Smooth muscle cell (in vitro differentiated cells): Measurements from ENCODE around the gene CBLN3. TPM values are rescaled to one million over a fixed set of nuclear protein-coding genes. Genes with fewer than 3 reads are reported as not detected.
A peak's percentile ranks its signal among the peaks of the same experiment; 100 is the strongest.
"Not testable (repeated sequence)": the region's sequence is repeated elsewhere in the genome, so short reads cannot be mapped to it uniquely, and the experiment has no call there.

Experiments used
- DNase-seq: peaks from one replicate; lab custom pipeline; 2025; ENCODE audit not compliant: unreplicated experiment; lab: John Stamatoyannopoulos, UW
- H2AFZ ChIP-seq: fragments of 200-600 bp; sonication (generic); 2 replicates; pipeline ENCODE4 v1.6.0; 2016; ENCODE audit warnings: antibody characterized with exemption, low read depth, mild to moderate bottlenecking
- H3F3A ChIP-seq: fragments of 200-600 bp; sonication (generic); 2 replicates; pipeline ENCODE4 v1.6.0; 2017; ENCODE audit warnings: antibody characterized with exemption, low read depth
- H3K27ac ChIP-seq: fragments of 200-600 bp; sonication (generic); 2 replicates; pipeline ENCODE4 v1.5.1; 2016; ENCODE audit warnings: low read depth, mild to moderate bottlenecking
- H3K27me3 ChIP-seq: fragments of 200-600 bp; sonication (generic); 2 replicates; pipeline ENCODE4 v1.6.1; 2016; ENCODE audit warnings: low read depth, mild to moderate bottlenecking
- H3K36me3 ChIP-seq: fragments of 200-600 bp; sonication (generic); 2 replicates; pipeline ENCODE4 v1.5.1; 2016; ENCODE audit warnings: low read depth
- H3K4me1 ChIP-seq: fragments of 200-600 bp; sonication (generic); 2 replicates; pipeline ENCODE4 v1.5.1; 2016; ENCODE audit warnings: low read depth
- H3K4me2 ChIP-seq: fragments of 200-600 bp; sonication (generic); 2 replicates; pipeline ENCODE4 v1.6.0; 2016; ENCODE audit warnings: mild to moderate bottlenecking
- H3K4me3 ChIP-seq: fragments of 200-600 bp; sonication (generic); 2 replicates; pipeline ENCODE4 v1.5.1; 2016; ENCODE audit warnings: mild to moderate bottlenecking
- H3K79me2 ChIP-seq: fragments of 200-600 bp; sonication (generic); 2 replicates; pipeline ENCODE4 v1.6.0; 2016; ENCODE audit warnings: low read depth, mild to moderate bottlenecking
- H3K9ac ChIP-seq: fragments of 200-600 bp; sonication (generic); 2 replicates; pipeline ENCODE4 v1.6.0; 2016; ENCODE audit warnings: low read depth
- H3K9me3 ChIP-seq: fragments of 200-600 bp; sonication (generic); replicated peaks from 2 replicates; pipeline ENCODE4 v1.5.1; 2016; ENCODE audit warnings: low read depth
- H4K20me1 ChIP-seq: fragments of 200-600 bp; sonication (generic); 2 replicates; pipeline ENCODE4 v1.6.0; 2016; ENCODE audit warnings: low read depth
- CTCF ChIP-seq: fragments of 200-600 bp; sonication (generic); IDR thresholded peaks from 2 replicates; pipeline ENCODE4 v1.5.1; 2017; ENCODE audit warnings: borderline replicate concordance, mild to moderate bottlenecking, antibody characterized with exemption; ENCODE audit not compliant: insufficient read depth, poor library complexity, severe bottlenecking
- WGBS: methylation state at CpG from one replicate; pipeline ENCODE4 v1.1.7; 2016; ENCODE audit warnings: low lambda C conversion rate; 5-methylcytosine and 5-hydroxymethylcytosine counted together
- polyA plus RNA-seq: library from polyadenylated mRNA; unstranded; fragments of >200 nt; fragmentation: Nextera tagmentation; extraction: Ambion mirVana; gene quantifications from 2 replicates; pipeline ENCODE4 v1.2.1, GENCODE V29; 2016
- total RNA-seq: library from RNA; depleted of rRNA; stranded (reverse); fragments of >200 nt; gene quantifications from 2 replicates; pipeline ENCODE4 v1.2.3, GENCODE V29; 2014

Gene CBLN3
- total RNA-seq (1.1 and 3.0 TPM in 2 replicates), polyA plus RNA-seq (1.6 and 2.5 TPM in 2 replicates)

GRCh38 chr14:24429395-24430142 lies at the start of gene CBLN3, which contains the start of gene KHNYN:
Gene CBLN3, minus strand, starts transcription at chr14:24429668. Its CDS starts 614 bp downstream, at chr14:24429054.
Gene KHNYN, plus strand, starts transcription at chr14:24429954. Its CDS starts 777 bp downstream, at chr14:24430731.
- H3K9ac ChIP-seq = peak within 1 kb of the TSS; percentile 99
- no peaks in the 10 kb centered on the region for H3K9me3 ChIP-seq
- H3K4me2 ChIP-seq = peak within 1 kb of the TSS; percentile 96
- no peak for TF ChIP-seq CTCF
- H3K36me3 ChIP-seq = no peaks in the 10 kb centered on the region
- peaks cover 27% of the 10 kb centered on the region for H4K20me1 ChIP-seq
- H3K27me3 ChIP-seq = no peaks in the 10 kb centered on the region
- peaks cover 22% of the 10 kb centered on the region for H3K79me2 ChIP-seq
- H3F3A ChIP-seq = peaks cover 5% of the 10 kb centered on the region
- peak within 1 kb of the TSS; percentile 81 for H3K4me3 ChIP-seq
- peak; percentile 90 for DNase-seq
- H2AFZ ChIP-seq = peak within 1 kb of the TSS; percentile 91
- 9% methylated on average over 40 of the region's 57 CpGs for WGBS
- H3K4me1 ChIP-seq = peaks cover 10% of the 10 kb centered on the region
- H3K27ac ChIP-seq = peak within 1 kb of the TSS; percentile 96

DNA sequence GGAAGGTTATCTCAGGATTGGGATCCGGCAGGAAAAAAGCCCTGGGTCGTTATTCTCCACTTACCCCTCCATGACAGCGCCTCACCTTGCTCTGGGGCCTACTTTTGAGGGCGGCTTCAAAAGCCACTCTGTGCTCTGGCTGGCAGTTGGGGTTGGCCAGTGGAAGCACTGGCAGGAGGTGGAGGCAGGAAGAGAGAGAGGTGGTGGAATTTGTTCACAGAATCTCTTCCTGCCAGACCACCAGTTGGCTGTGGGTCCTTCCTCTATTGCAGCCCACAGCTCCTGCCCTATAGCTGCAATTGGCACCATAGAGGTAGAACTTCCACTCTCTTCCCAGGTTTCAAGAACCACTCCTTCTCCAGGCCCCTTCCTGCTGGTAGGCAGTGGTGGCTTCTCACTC lies 45.8 kb upstream of the CBLN3 start:
- 94% methylated on average over 4 of the region's 4 CpGs for WGBS
- no peaks in the 10 kb centered on the region for H3K27me3 ChIP-seq
- H3K4me1 ChIP-seq = no peaks in the 10 kb centered on the region
- no peak overlapping the region for H3K9ac ChIP-seq
- no peaks in the 10 kb centered on the region for H3K36me3 ChIP-seq
- no peak for TF ChIP-seq CTCF
- H3K79me2 ChIP-seq = no peaks in the 10 kb centered on the region
- H3K27ac ChIP-seq = no peak overlapping the region
- H3K4me3 ChIP-seq = no peak overlapping the region
- no peak overlapping the region for H2AFZ ChIP-seq
- no peaks in the 10 kb centered on the region for H4K20me1 ChIP-seq
- DNase-seq = no peak
- H3F3A ChIP-seq = no peaks in the 10 kb centered on the region
- no peak overlapping the region for H3K4me2 ChIP-seq
- no peaks in the 10 kb centered on the region for H3K9me3 ChIP-seq

GRCh38 chr14:24473211-24473610 lies 43.7 kb upstream of the CBLN3 start:
- TF ChIP-seq CTCF = no peak
- H3K79me2 ChIP-seq = no peaks in the 10 kb centered on the region
- H3K9me3 ChIP-seq = no peaks in the 10 kb centered on the region
- H4K20me1 ChIP-seq = no peaks in the 10 kb centered on the region
- no peaks in the 10 kb centered on the region for H3K27me3 ChIP-seq
- H3K27ac ChIP-seq = no peak overlapping the region
- no peak overlapping the region for H3K9ac ChIP-seq
- H3K4me3 ChIP-seq = no peak overlapping the region
- H3K36me3 ChIP-seq = no peaks in the 10 kb centered on the region
- H3K4me1 ChIP-seq = no peaks in the 10 kb centered on the region
- DNase-seq = no peak
- no peaks in the 10 kb centered on the region for H3F3A ChIP-seq
- H3K4me2 ChIP-seq = no peak overlapping the region
- WGBS = 70% methylated on average over 11 of the region's 12 CpGs
- H2AFZ ChIP-seq = no peak overlapping the region

DNA sequence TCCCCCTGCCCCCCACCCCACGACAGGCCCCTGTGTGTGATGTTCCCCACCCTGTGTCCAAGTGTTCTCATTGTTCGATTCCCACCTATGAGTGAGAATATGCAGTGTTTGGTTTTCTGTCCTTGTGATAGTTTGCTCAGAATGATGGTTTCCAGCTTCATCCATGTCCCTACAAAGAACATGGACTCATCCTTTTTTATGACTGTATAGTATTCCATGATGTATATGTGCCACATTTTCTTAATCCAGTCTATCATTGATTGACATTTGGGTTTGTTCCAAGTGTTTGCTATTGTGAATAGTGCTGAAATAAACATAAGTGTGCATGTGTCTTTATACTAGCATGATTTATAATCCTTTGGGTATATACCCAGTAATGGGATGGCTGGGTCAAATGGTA lies 41.0 kb upstream of the CBLN3 start:
- not testable (repeated sequence) for H3K9ac ChIP-seq, H3K27ac ChIP-seq, H3F3A ChIP-seq, H2AFZ ChIP-seq, H3K36me3 ChIP-seq, H4K20me1 ChIP-seq, H3K4me3 ChIP-seq, H3K4me1 ChIP-seq, DNase-seq, H3K4me2 ChIP-seq, H3K27me3 ChIP-seq, H3K9me3 ChIP-seq, H3K79me2 ChIP-seq
- WGBS = 93% methylated on average over 2 of the region's 2 CpGs
